NCI-H446 treated with DMSO at 0.1 percent for 48 hours (cell line): Measurements from ENCODE around the gene METTL8.
"Not testable (repeated sequence)": the region's sequence is repeated elsewhere in the genome, so short reads cannot be mapped to it uniquely, and the experiment has no call there.

ENCODE experiments used
- DNase-seq: peaks from one replicate; lab custom pipeline; 2025; lab: John Stamatoyannopoulos, UW

Gene METTL8

DNA sequence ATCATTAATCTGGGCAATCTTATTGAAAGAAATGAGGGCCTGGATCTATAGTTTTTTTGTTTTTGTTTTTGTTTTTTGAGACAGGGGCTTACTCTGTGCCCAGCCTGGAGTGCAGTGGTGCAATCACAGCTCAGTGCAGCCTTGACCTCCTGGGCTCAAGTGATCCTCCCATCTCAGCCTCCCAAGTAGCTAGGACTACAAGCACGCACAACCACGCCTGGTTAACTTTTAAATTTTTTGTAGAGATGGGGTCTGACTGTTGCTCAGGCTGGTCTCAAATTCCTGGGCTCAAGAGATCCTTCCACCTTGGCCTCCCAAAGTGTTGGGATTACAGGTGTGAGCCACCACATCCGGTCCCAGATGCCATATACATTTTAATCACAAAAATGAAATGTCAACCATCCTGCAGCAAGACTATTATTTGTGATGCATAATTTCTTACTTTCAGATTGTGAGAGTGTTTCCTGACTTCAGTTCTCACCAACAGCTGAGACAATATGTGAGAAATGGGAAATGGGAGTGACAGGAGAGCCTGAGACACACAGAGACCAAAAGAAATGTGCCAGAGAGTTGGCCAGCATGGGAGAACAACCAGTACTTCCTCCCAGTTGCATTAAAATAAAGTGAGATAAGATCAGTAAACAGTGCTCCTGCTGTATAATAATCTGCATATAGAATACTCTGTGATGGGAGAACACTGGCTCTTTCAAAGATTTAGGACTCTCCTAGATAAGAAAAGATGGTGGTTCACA, 87.6 kb downstream of the METTL8 start:
- DNase-seq: no peak

DNA sequence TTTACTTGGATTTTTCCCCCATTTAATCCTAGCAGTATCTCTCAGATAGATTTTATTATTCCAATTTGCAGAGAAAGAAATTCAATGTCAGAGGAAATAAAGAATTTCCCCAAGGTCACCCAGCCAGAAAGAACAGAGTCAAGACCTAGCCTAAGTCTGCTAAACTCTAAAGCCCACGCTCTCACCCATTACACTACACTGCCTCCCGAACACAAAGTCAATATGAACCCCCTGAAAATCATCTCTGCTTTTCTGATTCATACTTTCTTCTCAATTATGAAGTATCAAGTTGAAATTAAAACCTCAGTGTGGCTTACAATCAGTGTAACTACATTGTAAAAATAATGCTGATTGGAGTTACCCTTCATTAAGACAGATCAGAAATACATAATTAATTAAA, 89.6 kb downstream of the METTL8 start:
- no peak for DNase-seq

DNA sequence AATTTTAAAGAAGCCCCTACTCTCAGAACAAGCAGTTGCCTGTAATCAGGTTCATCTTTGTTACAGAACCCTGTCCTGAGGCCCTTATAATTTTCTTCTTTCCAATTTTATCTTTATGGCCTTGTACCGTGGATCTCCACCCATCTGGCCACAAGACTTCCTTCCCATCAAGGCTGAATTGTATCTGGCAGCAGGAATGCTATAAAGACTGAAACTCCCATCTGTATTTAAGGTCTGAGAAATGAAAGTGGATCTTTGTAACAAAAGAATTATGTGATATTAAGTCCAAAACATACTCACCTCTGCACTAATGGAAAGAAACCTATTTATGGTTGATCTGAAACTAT, 91.8 kb downstream of the METTL8 start:
- DNase-seq: no peak

DNA sequence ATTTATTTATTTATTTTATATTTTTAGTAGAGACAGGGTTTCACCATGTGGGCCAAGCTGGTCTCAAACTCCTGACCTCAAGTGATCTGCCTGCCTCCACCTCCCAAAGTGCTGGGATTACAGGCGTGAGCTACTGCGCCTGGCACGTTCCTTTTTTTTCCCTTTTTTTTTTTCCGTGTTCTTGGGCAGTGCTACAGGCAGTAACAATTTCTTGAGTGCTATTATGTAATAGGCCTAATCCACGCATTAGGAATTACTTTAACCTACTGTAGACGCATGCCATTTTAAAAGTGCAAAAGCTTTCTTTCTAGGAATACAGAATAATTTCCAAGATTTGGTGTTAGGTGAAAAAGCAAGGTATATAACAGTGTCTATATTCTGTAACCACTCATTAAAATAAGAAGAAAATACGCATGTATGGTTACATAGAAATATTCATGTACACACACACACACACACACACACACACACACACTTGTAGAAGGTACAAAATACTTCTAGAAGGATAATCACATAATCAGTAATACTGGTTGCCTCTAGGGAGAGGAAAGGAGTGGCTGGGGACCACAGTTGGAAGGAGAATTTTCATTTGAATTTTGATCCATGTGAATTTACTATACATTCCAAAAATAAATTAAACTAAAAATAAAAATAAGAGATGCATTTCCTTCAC, 92.3 kb downstream of the METTL8 start:
- no peak for DNase-seq

DNA sequence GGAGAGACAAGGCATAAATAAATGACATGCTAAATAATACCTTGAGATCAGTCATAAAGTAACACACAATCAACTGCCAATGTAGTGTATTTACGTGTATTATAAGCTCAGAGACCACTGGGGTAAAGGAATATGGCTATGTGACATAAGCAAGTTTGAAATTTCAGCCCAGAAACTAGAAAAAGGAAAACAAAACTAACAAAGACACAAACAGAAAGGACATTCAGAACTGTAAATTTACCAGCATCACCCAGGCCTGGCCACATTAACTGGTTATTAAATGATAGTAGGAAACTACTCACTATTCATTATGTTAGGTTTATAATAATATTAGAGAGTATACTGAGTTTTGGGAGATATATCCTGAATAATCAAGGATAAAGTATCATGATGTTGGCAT, 98.8 kb downstream of the METTL8 start:
- no peak for DNase-seq

DNA sequence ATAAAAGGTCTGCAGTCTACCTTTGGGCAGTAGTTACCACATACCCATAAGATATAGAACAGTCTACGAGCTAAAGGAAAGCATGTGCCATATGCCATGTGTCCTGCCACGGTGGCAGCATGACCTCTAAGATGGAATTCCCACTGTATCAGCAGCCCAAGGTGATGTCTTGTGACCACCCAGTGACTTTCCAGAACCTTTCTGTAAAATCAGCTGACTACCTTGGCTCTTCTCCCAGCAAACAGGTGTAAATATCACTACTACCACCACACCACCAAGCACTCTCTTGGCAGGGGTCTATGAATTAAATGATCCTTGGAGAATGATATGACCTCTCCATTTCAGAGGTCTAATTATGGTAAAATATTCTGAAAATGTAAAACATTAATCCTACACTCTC, 99.6 kb downstream of the METTL8 start:
- DNase-seq: no peak

DNA sequence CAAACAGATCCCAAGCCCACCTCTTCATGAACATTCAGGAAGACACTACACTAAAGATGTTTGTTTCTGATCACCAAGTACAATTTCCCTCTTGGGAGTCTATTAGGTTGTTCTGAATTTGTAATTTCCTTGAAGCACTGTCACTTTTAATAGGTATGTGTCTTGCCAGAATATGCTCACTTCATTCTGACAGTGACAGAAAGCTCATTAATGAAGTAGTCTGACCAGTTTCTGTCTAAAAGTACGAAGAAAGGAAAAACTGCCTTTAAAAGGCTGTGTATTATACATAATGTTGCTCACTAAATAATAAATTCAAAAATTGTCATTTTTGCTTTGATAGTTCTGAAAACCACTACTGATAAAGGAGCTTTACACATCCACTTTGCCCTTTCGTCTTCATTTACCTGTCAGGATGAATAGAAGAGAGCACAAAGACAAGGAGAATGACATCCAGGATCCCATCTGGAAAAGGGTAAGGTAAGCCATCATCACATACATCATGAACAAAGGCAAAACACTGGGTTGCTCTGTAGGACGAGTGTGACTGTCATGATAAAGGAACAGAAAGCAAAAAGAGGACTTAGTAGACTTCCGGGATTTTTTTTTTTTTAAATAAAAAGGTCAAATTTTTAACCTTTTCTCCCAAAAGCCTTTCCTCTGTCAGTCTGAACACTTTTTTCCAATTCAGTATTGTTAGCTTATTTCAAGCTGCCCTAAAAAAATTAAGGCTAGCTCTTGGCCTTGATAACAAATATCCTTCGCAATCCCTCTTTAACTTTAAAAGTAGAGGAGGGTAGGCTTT, 103.4 kb downstream of the METTL8 start:
- no peak for DNase-seq

DNA sequence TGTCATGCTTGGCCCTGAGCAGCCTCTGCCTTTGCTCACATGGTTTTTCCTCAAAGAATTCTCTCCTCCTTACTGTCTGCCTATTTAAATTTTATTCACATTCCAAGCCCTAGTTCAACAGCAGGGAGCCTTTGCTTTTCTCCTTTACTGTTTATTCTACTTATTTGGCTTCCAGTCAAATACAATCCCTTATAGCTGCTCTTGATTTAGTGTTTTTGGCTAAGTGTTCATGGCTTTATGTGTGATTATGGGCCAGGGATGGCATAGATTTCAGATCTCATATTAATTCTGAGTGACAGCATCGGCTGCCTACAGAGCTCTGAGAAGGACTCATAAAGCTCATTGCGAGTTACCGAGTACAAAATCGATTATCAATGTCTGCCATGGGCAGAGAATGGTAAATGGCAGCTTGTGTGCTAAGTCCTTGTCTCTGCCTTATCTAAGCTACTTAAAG, 106.7 kb downstream of the METTL8 start:
- DNase-seq: peak; percentile 88

DNA sequence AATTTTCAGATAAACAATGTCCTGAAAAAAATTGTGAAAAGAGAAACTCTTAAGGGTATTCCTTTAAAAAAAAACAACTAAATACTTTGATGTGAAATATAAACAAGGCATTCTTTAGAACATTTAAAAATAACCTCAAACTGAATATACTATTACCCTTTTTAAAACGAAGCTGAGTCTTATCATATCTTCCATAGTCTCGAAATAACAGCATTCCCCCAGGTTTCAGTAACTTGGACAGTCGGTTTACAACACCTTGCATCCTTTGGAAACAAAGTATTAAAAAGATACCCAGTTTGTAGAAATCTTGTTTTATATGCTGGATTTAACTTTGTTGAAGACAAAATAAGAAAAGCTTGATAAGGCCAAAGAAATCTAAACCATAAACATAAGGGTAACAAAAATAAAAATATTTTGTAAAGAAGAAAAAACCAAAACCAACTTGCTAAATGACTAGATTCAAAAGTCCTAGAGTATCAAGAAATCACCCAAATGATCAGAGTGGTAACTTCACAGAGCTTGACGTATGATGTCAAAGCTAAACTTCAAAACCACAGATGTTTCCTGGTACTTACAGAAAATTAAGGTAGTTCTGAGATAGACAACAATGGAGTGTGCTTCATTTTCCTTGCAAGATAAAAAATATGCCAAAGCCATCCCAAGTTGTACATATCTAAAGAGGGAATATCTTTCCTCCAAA, 107.8 kb downstream of the METTL8 start:
- no peak for DNase-seq

DNA sequence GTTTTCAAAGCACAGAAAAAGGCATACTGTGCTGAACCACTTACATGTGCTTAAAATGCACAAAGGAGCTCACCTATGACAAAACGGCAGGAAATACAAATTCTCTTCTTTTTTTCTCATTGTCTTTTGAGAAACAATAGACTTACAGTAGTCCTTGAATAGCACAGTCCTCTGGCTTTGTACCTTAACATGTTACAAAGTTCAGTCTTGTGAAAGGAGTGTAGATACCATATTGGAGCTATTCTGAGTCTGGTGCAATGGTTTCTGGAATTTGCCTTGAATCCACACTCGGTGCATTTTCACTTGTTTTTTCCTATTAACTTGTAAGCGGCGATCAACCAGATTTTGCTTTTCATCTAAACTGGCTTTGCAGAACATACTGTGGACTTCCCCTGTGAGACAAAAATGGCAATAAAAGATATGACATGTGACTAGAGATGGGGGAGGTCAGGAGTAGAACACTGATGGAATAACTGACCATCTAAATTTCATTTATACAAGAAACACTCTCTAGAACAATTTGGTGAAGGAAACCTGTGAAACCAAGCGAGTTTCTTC, 109.7 kb downstream of the METTL8 start:
- DNase-seq: no peak

DNA sequence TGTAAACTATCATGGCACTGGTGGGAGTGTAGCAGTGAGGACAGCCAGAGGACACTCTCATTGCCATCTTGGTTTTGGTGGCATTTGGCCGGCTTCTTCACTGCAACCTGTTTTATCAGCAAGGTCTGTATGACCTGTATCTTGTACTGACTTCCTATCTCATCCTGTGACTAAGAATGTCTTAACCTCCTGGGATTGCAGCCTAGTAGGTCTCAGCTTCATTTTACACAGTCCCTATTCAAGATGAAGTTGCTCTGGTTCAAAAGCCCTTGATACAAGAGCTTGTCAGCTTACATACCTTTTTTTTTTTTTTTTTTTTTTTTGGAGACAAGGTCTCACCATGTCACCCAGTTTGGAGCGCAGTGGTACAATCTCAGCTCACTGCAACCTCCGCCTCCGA, 110.9 kb downstream of the METTL8 start:
- DNase-seq: no peak

DNA sequence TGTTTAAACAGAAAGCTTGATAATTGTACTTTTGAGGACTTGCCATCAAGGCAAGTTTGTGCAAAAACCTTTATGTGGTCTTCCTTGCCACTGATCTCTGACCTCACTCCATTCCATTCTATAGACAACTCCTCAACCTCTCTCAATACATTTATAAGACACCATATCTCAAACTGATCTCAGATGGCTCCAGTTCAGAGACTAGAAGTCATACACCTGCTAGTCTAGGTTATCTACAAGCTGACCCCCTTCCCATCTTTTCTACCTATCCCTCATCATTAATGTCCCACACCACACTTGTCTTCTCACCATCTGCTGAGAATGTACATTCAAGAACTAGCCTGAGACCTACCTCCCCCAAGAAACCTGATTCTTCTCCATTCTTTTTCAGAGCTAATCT, 113.1 kb downstream of the METTL8 start:
- no peak for DNase-seq

DNA sequence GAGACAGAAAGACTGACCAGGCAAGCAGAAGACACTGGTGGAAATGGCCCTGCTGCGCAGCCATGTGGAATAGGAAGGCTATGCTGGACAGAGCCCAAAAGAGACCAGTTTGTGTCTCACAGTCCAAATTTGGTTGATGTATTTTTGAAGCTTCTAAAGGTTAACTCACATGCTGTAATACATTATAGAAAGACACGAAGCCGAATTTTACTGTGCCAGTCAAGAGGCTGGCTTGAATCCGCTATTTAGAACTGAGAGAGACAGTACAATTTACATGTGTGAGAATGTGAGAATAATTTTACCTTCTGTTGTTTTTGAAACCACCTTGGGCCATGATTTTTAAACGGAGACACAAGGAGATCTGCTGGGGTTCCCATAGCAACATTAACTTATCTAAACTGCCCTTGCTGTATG, 113.6 kb downstream of the METTL8 start:
- DNase-seq: peak; percentile 14

DNA sequence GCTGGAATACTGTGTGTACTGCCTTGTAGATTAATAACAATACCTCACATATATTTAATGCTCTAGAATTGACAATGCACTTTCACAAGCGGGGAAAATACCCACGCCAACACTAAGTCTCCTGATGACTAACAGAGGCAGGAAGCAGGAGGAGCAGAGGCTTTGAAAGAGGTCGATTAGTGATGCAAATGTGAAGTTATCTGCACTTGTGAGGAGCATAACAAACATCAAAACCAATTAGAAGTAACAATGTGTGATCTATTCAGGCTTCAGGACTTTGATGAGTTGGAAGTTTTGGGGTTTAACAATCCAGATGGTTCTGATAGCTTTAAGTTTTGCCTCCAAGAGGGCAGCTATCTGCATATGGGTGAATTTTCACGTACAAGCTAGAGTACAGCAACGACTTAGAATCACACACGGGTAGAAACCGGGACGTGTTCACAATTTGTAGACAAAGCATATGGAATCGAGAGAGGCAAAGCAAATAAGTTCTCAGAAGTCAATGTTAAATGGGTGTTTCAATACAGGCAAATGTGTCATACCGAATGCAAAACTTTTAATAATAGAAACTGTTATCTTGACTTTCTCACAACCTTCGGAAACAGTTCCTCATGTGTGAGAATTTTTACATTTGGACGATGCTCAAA, 114.5 kb downstream of the METTL8 start:
- no peak for DNase-seq

DNA sequence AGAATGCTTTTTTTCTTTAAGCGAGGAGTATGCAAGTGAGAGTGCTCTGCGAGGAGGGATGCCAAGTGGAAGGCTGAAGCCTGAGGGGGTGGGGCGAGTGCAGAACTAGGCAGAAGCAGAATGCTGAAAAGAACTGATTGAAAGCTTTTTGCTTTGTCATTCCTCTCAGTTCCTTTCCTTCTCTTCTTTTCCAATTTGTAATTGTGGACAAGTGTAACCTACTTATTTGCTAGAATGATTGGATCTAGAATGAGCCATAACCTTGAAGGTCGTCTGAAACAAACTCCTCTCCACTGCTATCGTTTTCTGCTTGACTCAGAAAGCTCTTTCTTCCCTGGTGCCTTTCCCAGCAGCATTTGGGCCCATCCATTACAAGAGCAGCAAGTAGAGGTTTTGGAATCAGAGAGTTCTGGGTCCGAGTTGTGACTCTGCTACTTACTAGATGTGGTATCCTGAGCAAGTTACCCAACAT, 115.3 kb downstream of the METTL8 start:
- no peak for DNase-seq

DNA sequence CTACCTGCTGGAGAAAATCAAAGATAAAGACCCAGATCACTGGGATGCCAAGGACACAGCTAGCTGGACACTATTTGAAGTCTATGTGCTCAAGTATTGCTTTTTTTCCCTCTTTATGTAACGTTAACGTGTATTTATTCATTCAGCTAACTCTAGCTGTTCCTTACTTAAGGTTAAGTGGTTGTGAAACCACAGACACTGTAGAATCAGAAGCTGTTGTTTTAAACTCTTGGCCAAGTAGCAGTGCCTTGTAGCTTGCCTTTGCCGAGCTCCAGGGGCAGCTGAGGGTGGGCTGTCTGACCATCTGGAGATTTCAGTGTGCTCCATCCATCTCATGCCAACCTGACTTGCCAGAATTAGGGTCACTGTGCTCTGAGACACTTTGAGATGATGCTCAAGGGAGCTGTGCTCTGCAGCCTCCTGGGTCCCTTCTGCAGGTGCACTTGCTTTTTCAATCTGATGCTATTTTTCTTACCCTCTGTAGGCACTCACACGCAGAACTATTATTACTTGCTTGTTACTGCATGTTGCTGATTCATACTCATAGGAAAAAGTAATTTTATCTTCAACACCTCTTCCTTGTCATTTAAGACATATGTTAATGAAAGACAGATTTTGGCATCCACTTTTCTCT, 116.2 kb downstream of the METTL8 start:
- DNase-seq: no peak

DNA sequence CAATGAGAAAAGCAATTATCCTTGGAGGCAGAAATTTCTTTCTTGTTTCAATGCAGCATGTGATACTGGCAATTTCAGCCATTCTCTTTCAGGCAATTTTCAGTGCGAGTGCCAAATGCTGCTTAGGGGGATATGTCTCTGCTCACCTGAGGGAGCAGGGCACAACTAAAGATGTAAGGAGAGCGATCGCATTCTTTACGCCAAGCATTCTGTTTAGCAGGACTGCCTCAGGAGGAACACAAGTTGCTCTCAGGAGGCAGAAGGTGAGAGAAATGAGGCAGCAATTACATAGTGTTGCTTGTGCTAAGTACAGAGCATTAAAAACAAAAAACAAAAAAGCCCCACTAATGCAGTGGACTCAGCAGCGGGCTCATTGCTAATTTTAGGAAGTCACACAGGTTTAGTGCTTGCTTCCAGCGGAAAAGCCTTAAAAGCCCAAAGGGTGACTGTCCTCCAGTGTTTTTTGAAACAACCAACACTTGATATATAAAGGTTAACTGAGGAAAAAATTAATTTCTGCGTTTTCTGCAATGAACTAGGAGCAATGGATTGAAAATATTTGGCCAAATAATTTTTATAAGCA, 116.9 kb downstream of the METTL8 start:
- no peak for DNase-seq

DNA sequence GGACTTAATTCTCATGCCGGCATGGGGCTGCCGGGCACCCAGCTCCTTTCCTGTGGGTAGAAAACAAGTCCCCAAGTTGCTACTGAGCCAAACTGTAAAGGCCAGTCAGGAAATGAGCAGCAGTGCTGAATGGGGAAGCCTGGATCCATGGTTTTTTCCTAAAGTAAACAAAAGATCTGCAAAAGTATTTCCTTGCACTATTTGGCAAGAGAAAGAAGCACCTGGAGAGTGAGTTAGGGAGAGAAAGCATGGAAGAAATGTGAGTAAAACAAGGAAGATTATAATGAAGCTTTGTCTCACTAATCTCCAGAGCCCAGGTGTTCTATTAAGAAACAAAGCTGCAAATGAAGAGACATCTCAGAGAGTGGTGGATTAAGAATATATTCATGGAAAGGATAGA, 117.6 kb downstream of the METTL8 start:
- DNase-seq: no peak

DNA sequence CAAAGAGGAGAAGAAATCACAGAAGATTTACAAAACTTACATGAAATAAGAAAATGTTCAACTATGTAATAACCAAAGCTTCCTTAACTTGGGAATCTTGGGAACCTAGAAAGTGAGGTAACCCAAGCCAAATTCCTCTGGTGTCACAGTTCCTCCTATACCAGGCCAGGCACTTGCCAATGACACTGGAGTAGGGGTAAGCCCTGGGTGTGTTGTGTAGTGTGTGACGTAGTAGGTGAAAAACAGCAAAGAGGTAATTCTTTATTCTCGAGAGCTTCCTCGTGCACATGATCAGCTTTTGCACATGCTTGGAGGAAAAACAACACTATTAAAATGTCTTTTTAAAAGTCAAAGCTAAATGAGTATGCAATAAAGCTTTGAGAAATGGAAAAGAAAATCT, 118.0 kb downstream of the METTL8 start:
- no peak for DNase-seq

DNA sequence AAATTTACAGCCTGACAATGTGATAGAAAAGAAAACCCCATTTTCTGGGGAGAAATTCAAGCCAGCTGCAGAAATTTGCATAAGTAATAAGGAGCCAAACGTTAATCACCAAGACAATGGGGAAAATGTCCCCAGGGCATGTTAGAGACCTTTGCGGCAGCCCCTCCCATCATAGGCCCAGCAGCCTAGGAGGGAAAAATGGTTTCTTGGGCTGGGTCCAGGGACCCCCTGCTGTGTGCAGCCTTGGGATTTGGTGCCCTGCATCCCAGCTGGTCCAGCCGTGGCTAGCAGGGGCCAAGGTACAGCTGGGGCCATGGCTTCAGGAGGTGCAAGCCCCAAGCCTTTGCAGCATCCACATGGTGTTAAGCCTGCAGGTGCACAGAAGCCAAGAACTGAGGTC, 121.6 kb downstream of the METTL8 start:
- DNase-seq: not testable (repeated sequence)

DNA sequence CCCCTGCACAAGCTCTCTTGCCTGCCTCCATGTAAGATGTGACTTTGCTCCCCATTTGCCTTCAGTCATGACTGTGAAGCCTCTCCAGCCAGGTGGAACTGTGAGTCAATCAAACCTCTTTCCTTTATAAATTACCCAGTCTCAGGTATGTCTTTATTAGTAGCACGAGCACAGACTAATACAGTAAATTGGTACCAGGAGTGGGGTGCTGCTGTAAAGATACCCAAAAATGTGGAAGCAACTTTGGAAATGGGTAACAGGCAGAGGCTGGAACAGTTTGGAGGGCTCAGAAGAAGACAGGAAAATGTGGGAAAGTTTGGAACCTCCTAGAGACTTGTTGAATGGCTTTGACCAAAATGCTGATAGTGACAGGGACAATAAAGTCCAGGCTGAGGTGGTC, 122.2 kb downstream of the METTL8 start:
- DNase-seq: not testable (repeated sequence)
